Spinal cord (tissue), 10 donors: ENCODE results near the gene ERMP1. TPM values are rescaled to one million over a fixed set of nuclear protein-coding genes. Genes with fewer than 3 reads are reported as not detected.

Experiments used
- DNase-seq, 6 donors: peaks; one replicate each; pipeline versions ENCODE4 v3.0.0 to v3.0.0-alpha.2; 2013 to 2015; ENCODE audit warnings: low spot score in 6 of 6, low read depth in 4 of 6
- H3K27ac ChIP-seq: one replicate; pipeline ENCODE4 v1.5.1; 2013; ENCODE audit warnings: low read depth, low read length, control low read depth
- H3K27me3 ChIP-seq: one replicate; pipeline ENCODE4 v1.6.1; 2013; ENCODE audit warnings: low read length; ENCODE audit not compliant: control insufficient read depth, insufficient read depth
- H3K36me3 ChIP-seq: one replicate; pipeline ENCODE4 v1.6.1; 2013; ENCODE audit warnings: low read length; ENCODE audit not compliant: control insufficient read depth, insufficient read depth
- H3K4me1 ChIP-seq: one replicate; pipeline ENCODE4 v1.6.1; 2013; ENCODE audit warnings: low read length; ENCODE audit not compliant: control insufficient read depth, insufficient read depth
- H3K4me3 ChIP-seq: one replicate; pipeline ENCODE4 v1.5.1; 2013; ENCODE audit warnings: low read depth, low read length, control low read depth
- H3K9me3 ChIP-seq: one replicate; pipeline ENCODE4 v1.6.1; 2013; ENCODE audit warnings: low read length; ENCODE audit not compliant: control insufficient read depth, insufficient read depth
- WGBS: methylation state at CpG from one replicate; pipeline ENCODE4 v1.1.5; 2013; ENCODE audit warnings: missing lambda C conversion rate; ENCODE audit not compliant: insufficient coverage; 5-methylcytosine and 5-hydroxymethylcytosine counted together
- polyA plus RNA-seq, 2 donors: library from polyadenylated mRNA; unstranded; fragments of 120-200 nt; gene quantifications; one replicate each; pipeline ENCODE4 v1.2.1, GENCODE V29; 2013; ENCODE audit not compliant: insufficient read length in 2 of 2
- total RNA-seq, 2 donors: library from RNA; depleted of rRNA in 1 of 2; stranded (reverse); fragments of 120-200 nt in 1 of 2; fragments of >200 nt in 1 of 2; gene quantifications; one replicate each; pipeline versions ENCODE4 v1.2.3 to v1.2.4, GENCODE V29; 2013 to 2014
- donor health status: healthy.

The ERMP1 gene
- total and polyA plus RNA-seq, 4 donors, result 16.2 to 43.0 (median 29.4) TPM

- WGBS, result 71% methylated on average over 2 of the region's 2 CpGs
- Histone ChIP-seq H3K4me1 (no peaks in the 10 kb centered on the region), H3K9me3 (no peaks in the 10 kb centered on the region), H3K4me3 (no peak overlapping the region), H3K27me3 (no peaks in the 10 kb centered on the region), H3K27ac (no peak overlapping the region), H3K36me3 (no peaks in the 10 kb centered on the region)
- DNase-seq, result no peak
These were observed 38.9 kb upstream of the ERMP1 start for GRCh38 chr9:5871785-5872184.

- no peak overlapping the region for H3K4me3 ChIP-seq
- H3K27ac ChIP-seq, result no peak overlapping the region
- DNase-seq, result no peak
- H3K9me3 ChIP-seq, result no peaks in the 10 kb centered on the region
- WGBS, result no CpG with 5 or more reads among the region's 3 CpGs
- H3K36me3 ChIP-seq, result no peaks in the 10 kb centered on the region
- H3K4me1 ChIP-seq, result no peaks in the 10 kb centered on the region
- H3K27me3 ChIP-seq, result no peaks in the 10 kb centered on the region
These were observed 37.8 kb upstream of the ERMP1 start for GRCh38 chr9:5870691-5871090.

GRCh38 chr9:5870020-5870339 lies 37.1 kb upstream of the ERMP1 start:
- Histone ChIP-seq H3K4me3 (no peak overlapping the region), H3K9me3 (no peaks in the 10 kb centered on the region), H3K4me1 (no peaks in the 10 kb centered on the region), H3K27me3 (no peaks in the 10 kb centered on the region), H3K36me3 (no peaks in the 10 kb centered on the region), H3K27ac (no peak overlapping the region)
- 94% methylated on average over 2 of the region's 2 CpGs for WGBS
- DNase-seq, result no peak

GRCh38 chr9:5869315-5870019 lies 36.5 kb upstream of the ERMP1 start:
- WGBS, result 71% methylated on average over 3 of the region's 3 CpGs
- no peaks in the 10 kb centered on the region for H3K36me3 ChIP-seq
- no peaks in the 10 kb centered on the region for H3K4me1 ChIP-seq
- H3K27me3 ChIP-seq, result no peaks in the 10 kb centered on the region
- H3K27ac ChIP-seq, result no peak overlapping the region
- no peaks in the 10 kb centered on the region for H3K9me3 ChIP-seq
- no peak overlapping the region for H3K4me3 ChIP-seq
- no peak for DNase-seq

- no peaks in the 10 kb centered on the region for H3K27me3 ChIP-seq
- H3K4me1 ChIP-seq, result no peaks in the 10 kb centered on the region
- no peaks in the 10 kb centered on the region for H3K9me3 ChIP-seq
- no peak overlapping the region for H3K4me3 ChIP-seq
- H3K36me3 ChIP-seq, result no peaks in the 10 kb centered on the region
- no peak overlapping the region for H3K27ac ChIP-seq
- 69% methylated on average over 8 of the region's 9 CpGs for WGBS
- DNase-seq, result no peak
These were observed 35.3 kb upstream of the ERMP1 start for GRCh38 chr9:5868235-5868634.

GRCh38 chr9:5866685-5867084 lies 33.8 kb upstream of the ERMP1 start:
- no peak overlapping the region for H3K4me3 ChIP-seq

GRCh38 chr9:5866272-5866671 lies 33.4 kb upstream of the ERMP1 start:
- Histone ChIP-seq H3K27ac (no peak overlapping the region), H3K27me3 (no peaks in the 10 kb centered on the region), H3K36me3 (no peaks in the 10 kb centered on the region), H3K4me3 (no peak overlapping the region), H3K4me1 (no peaks in the 10 kb centered on the region), H3K9me3 (no peaks in the 10 kb centered on the region)
- DNase-seq, result no peak
- no CpG with 5 or more reads among the region's 2 CpGs for WGBS

More at GRCh38 chr9:5866685-5867084, 33.8 kb upstream of the ERMP1 start:
- no peaks in the 10 kb centered on the region for H3K36me3 ChIP-seq
- no peak overlapping the region for H3K27ac ChIP-seq
- 100% methylated on average over 3 of the region's 3 CpGs for WGBS
- no peaks in the 10 kb centered on the region for H3K27me3 ChIP-seq
- DNase-seq, result no peak
- H3K4me1 ChIP-seq, result no peaks in the 10 kb centered on the region
- H3K9me3 ChIP-seq, result no peaks in the 10 kb centered on the region

- H3K4me3 ChIP-seq, result no peak overlapping the region
- DNase-seq, result no peak
- H3K4me1 ChIP-seq, result no peaks in the 10 kb centered on the region
- 44% methylated on average over 1 of the region's 4 CpGs for WGBS
- no peaks in the 10 kb centered on the region for H3K27me3 ChIP-seq
- no peaks in the 10 kb centered on the region for H3K36me3 ChIP-seq
- H3K9me3 ChIP-seq, result no peaks in the 10 kb centered on the region
- no peak overlapping the region for H3K27ac ChIP-seq
These were observed 31.5 kb upstream of the ERMP1 start for GRCh38 chr9:5864446-5864845.

GRCh38 chr9:5863092-5863746 lies 30.3 kb upstream of the ERMP1 start:
- H3K4me3 ChIP-seq, result no peak overlapping the region
- H3K36me3 ChIP-seq, result no peaks in the 10 kb centered on the region
- H3K27ac ChIP-seq, result no peak overlapping the region
- H3K27me3 ChIP-seq, result no peaks in the 10 kb centered on the region
- DNase-seq, result no peak
- no peaks in the 10 kb centered on the region for H3K9me3 ChIP-seq
- WGBS, result no CpG with 5 or more reads among the region's 2 CpGs
- no peaks in the 10 kb centered on the region for H3K4me1 ChIP-seq

GRCh38 chr9:5858833-5859232 lies 25.9 kb upstream of the ERMP1 start:
- Histone ChIP-seq H3K36me3 (no peaks in the 10 kb centered on the region), H3K9me3 (no peaks in the 10 kb centered on the region), H3K27ac (no peak overlapping the region), H3K4me3 (no peak overlapping the region), H3K27me3 (no peaks in the 10 kb centered on the region), H3K4me1 (no peaks in the 10 kb centered on the region)
- no peak for DNase-seq
- WGBS, result 20% methylated on average over 1 of the region's 3 CpGs
